TTC549 (cell line): ENCODE data around the gene DLG5.

Source experiments
- FAIRE-seq: peaks from 2 replicates; lab custom pipeline; 2012; peaks lifted over from hg19 to GRCh38; lab: Jason Lieb, UNC

The DLG5 gene

DNA sequence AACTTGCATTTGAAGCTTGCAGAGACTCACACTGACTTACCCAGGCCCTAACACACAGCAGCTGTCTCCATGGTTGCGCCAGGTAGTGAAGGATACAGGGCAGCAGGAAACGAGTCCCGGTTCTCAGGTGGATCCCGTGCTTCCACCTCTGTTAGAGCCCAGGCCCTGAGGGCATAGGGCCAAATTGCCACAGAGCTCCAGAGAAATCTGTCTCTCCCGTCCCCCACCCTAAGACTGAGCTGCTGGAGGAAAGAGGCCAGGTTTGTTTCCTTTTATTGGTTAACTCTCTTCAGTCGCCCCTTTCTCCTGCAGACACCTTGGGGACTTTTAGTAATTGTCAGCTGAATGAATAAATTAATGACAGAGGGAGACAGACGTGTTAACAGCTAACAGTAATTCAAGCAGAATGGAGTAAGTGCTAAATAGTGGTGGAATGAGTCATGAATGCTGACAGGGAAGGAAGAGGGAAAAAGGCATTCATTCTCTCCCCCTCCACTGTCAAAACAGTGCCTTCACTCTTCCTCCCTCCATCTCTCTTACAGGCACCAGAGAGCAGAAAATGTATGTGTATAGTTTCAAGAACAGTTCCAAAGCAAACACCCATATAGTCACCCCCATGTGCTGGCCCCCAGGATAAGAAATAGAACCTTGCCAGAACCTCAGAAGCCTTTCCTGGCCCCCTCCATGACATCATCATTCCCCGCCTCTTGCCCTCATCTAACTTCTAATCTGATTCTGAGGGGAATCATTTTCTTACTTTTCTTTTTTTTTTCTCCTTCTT lies 16.8 kb upstream of the DLG5 start:
- no peak for FAIRE-seq

DNA sequence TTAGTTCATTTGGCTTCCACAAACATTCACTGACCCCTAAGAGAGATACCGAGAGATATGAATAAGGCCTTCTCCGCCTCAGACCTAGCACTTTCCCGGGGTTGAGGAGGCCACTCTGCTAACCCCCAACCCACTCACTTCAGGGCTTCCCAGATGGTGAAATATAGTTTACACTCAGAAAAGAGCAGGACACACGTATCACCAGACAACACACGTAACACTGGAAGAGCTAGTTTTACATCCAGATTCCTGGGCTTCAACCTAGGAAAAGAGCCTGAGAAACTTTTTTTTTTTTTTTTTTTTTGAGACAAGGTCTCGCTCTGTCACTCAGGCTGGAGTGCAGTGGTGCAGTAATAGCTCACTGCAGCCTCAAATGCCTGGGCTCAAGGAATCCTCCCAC lies 15.2 kb upstream of the DLG5 start:
- FAIRE-seq, result no peak

GRCh38 chr10:77940627-77941026 lies 14.1 kb upstream of the DLG5 start:
- FAIRE-seq, result no peak

GRCh38 chr10:77940225-77940624 lies 13.7 kb upstream of the DLG5 start:
- FAIRE-seq, result no peak

DNA sequence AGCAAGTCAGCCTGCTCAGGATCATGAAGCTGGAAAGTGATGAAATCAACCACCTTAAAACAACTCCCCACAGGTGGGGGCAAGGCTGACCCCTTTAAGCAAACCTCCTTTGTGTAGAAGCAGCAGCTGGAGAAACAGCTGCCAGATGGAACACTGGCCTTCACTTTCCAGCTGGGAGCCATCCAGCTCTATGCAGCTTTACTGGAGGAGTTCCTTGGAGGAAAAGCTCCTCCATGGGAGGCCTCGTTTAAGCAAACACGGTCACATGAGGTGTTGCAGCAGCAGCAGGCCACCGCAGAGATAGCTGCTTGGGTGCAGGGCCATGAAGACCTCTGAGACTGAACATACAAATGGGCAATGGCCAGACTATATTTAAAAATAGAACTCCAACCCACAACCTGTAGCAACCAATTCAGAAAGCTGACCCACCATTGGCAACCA lies 13.0 kb upstream of the DLG5 start:
- FAIRE-seq, result no peak

DNA sequence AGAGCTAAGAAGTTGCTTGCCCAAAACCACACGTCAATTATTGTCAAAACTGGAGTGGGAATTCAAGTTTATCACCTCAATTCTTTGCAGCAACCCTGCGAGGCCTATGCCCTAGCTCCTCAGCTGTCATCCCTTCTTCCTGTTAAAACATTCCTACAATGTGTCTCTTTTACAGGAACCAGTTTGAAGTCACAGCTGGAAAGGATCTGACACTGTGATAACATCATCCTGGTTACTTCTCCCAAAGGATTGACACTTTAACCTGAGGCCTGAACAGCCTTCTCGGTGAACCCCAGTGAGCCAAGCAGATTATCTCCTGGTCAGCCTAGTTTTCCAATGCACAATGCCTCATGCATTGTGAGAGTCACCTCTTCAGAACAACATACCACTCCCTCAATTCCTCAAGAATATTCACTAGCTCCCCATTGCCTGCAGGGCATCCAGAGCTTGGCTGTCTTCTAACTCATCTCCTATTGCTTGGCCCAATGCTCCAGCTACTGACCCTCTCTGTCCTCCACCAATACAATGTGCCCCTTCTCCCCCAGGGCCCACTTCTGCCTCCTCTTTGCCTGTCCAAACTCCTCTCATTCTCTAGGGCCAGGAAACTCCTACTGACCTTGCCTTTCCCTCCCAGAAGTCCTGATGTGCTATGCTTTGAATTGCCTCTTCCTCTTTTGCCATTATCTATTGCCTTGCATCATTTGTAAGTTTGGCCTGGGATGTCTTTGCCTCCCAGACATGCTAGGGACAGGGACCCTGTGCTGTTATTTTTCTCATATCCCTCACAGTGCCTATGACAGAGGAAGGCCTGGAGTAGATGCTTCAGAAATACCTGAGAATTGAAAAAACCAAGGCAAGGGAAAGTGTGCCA lies 10.4 kb upstream of the DLG5 start:
- no peak for FAIRE-seq

GRCh38 chr10:77932016-77932715 lies 5.6 kb upstream of the DLG5 start:
- FAIRE-seq, result no peak

- no peak for FAIRE-seq
These were observed 1.1 kb upstream of the DLG5 start for GRCh38 chr10:77927402-77928246.

GRCh38 chr10:77925795-77926565 lies 575 bp downstream of the DLG5 start:
- no peak for FAIRE-seq

- no peak for FAIRE-seq
These were observed 1.2 kb downstream of the DLG5 start for GRCh38 chr10:77925410-77925794.

- no peak for FAIRE-seq
These were observed 3.9 kb downstream of the DLG5 start for GRCh38 chr10:77922566-77923179.

DNA sequence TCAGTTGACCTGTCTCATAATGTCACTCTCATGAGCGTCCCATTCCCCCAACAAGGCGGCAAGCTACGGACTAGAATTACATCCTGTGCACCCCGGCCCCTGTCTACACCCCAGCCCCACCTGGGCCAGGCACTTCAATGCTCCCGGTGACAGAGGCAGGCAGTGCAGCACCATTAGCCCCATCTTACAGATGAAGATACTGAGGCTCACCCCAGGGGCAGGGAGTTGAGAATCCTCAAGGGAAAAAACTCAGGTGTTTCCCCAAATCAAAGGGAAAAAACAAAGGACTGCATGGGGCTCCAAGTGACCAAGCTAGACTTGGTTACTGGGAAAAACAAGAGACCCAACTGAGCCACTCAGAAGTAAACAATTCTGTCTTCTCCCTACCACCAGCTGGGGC lies 4.5 kb downstream of the DLG5 start:
- FAIRE-seq, result no peak

- no peak for FAIRE-seq
These were observed 5.2 kb downstream of the DLG5 start for GRCh38 chr10:77921395-77921794.

DNA sequence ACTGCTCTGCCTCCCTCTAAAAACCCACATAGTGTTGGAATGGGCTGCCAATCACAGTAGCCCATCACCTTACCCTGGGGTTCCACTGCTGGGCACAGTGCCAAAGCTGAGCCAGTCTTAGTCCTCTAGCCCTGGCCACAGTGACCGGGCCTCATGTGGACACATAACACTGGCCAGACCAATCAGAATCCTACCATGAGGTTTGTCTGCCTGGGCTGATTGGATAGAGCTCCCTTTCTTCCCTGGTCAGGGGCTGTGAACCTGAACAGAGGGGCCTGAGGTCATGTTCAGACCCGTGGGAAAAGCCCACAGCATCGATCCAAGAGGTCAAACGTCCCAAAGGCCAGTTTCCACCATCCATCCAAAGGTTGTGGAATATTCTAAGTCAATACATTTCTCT lies 6.1 kb downstream of the DLG5 start:
- FAIRE-seq, result no peak

DNA sequence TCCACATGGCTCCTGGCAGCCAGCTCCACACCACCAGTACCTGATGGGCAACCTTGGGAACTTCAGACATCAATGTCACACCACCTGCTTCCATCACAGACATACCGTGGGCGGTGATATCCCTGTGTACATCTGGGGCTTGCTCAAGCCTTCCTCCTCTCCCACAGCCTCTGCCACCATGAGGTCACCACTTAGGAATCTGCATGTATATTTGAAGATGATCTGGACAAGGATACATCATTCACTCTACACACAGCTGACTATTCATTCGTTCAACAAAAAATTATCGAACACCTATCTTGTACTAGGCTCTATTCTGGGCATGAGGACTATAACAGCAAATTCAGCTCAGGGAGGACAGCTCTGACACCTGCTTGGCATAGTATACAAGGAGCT lies 6.8 kb downstream of the DLG5 start:
- FAIRE-seq, result no peak

DNA sequence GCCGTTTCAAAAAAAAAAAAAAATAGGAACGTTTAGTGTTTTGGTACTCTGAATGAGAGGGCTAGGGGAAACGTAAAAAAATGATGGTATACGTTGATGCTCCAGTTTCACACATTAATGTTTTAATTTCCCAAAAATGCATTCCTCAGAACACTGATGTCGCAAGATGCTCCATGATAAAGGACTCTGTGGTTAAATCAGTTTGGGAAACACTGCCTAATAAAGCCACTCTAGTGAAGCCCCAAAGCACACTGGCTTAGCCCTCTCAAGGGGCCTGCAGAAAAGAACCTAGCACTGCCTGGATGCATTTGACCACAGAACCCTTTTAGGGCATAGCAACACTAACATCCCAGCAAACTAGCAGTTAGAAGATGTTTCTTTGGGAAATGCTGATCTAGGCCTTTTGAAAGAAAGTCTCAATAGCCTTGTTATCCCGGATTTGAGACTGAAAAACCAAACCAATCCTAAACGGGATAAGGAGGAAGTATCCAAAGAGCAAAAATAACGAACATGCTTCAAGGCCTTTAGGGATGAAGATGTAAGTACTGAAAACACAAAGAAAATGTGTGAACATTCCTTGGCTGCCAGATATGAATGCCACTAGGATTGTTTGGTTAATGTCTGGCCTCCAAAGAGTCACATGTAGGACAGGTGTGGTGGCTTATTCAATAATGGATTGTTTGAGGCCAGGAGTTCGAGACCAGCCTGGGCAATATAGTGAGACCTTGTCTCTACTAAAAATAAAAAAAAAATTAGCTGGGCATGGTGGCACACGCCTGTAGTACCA lies 11.0 kb downstream of the DLG5 start:
- no peak for FAIRE-seq

DNA sequence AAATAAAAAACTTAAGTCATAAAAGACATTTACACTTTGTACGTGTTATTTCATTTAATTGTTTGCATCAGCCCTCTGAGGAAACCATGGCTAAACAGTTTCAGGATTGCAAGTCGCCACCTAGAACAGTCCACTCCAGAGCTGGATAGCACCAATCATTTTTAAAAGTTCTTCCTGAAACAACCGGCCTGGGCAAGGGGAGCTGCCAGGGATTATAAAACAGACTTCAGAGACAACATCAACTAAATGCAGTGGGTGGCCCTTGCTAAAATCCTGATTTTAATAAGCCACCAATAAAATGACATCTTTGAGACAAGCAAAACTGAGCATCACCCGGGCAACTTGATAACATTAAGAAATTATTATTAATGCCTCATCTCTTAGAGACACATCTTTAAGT lies 13.5 kb downstream of the DLG5 start:
- FAIRE-seq, result no peak

DNA sequence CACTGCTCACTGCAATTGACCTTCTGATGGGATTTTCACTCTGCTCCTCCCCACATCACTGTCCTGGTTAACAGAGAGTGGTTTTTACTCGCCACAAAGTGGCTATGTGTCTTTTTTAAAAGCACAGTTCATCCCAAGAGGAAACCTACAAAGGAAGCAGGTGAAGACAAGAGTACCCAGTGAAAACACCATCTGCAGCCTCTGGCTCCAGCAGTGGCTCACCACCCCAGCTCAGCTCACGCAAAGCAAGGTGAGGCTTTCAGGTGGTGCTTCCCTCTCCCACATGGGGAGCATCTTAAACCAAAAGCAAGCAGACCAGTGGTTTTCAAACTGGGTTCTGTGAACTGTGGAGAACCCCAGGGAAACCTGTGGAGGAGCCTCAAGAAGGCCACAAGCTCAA lies 14.0 kb downstream of the DLG5 start:
- FAIRE-seq, result no peak

DNA sequence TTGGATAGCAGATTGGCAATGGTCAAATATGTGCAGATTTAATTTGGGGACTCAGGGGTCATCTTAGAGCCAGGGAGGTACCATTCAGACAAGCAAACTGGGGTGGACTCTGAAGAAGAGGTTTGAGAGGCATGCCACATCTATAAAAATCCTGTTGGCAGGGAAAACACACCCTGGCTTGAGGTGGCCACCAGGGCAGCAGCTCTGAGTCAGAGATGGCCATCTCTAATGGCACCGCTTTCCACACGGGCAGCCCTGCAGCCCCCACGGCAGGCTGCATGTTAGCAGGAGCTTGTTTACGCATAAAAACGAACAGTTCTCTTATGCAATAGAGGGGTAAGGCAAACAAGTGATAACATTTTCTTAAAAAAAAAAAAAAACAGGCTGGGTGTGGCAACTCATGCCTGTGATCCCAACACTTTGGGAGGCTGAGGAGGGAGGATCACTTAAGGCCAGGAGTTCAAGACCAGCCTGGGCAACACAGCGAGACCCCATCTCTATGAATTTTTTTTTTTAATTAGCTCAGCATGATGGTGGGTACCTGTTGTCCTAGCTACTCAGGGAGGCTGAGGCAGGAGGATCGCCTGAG lies 14.9 kb downstream of the DLG5 start:
- FAIRE-seq, result no peak
